RPMI8226 (cell line): ENCODE data around the gene CCDC187.

Experiments used
- DNase-seq: peaks from one replicate; pipeline ENCODE4 v3.0.0-alpha.2; 2015

The CCDC187 gene

GRCh38 chr9:136203408-136204144, 100.3 kb downstream of the CCDC187 start:
- DNase-seq: no peak

GRCh38 chr9:136202454-136203407, 101.2 kb downstream of the CCDC187 start:
- DNase-seq: no peak

GRCh38 chr9:136201609-136202453, 102.1 kb downstream of the CCDC187 start:
- no peak for DNase-seq

GRCh38 chr9:136201174-136201573, 102.7 kb downstream of the CCDC187 start:
- DNase-seq: no peak

GRCh38 chr9:136200424-136200823, 103.5 kb downstream of the CCDC187 start:
- DNase-seq: no peak
